GM20000 (cell line): Measurements from ENCODE around the gene ERI2.

Experiments
- DNase-seq: peaks from one replicate; pipeline ENCODE4 v3.0.0; 2012; ENCODE audit warnings: low spot score
- CTCF ChIP-seq: IDR thresholded peaks from 2 replicates; pipeline ENCODE4 v1.5.1; 2012; ENCODE audit warnings: mild to moderate bottlenecking, control low read depth; ENCODE audit errors: extremely low read depth, missing control alignments

ERI2 gene

DNA sequence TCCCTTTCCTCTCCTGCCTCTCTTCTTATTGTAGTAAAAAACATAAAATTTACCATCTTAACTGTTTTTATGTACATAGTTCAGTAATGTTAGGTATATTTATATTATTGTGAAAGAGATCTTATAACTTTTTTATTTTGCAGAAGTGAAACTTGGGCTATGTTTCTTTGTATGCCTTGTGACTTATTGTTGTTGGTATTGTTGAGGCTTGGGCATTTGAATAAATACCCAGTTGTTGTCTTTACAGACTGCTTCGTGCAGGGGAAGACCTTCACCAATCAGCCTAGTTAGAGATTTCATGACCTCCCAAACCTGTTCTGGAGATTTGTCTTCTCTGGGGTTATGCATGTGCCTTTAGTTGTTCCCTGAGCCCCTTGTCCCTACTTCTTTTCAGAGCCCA, 32.0 kb upstream of the ERI2 start:
- no peak for TF ChIP-seq CTCF
- DNase-seq: no peak

DNA sequence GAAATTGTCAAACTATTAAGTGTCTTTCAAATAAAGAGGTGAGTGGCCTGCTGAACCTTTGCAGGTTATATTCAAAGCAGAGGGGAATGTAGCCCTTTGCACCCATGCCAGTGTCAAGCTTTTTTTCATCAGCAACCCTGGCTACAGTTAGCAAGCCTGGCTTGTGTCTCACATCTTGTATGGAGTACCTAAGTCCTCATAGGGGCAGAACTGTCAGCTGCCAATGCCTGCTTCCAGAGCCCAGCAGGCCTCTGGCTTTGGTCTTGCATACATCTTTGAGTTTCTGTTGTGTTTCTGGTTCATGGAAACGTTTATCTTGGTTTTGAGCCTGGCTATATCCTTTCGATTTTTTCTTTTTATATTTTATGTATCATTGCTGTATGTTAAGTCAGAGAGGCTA, 26.8 kb upstream of the ERI2 start:
- no peak for DNase-seq
- no peak for TF ChIP-seq CTCF

GRCh38 chr16:20830372-20830771, 24.1 kb upstream of the ERI2 start:
- DNase-seq: no peak
- TF ChIP-seq CTCF: no peak

- DNase-seq: no peak
- no peak for TF ChIP-seq CTCF
These were observed 23.3 kb upstream of the ERI2 start for GRCh38 chr16:20829536-20829935.

GRCh38 chr16:20826039-20826566, 19.8 kb upstream of the ERI2 start:
- no peak for DNase-seq
- no peak for TF ChIP-seq CTCF

DNA sequence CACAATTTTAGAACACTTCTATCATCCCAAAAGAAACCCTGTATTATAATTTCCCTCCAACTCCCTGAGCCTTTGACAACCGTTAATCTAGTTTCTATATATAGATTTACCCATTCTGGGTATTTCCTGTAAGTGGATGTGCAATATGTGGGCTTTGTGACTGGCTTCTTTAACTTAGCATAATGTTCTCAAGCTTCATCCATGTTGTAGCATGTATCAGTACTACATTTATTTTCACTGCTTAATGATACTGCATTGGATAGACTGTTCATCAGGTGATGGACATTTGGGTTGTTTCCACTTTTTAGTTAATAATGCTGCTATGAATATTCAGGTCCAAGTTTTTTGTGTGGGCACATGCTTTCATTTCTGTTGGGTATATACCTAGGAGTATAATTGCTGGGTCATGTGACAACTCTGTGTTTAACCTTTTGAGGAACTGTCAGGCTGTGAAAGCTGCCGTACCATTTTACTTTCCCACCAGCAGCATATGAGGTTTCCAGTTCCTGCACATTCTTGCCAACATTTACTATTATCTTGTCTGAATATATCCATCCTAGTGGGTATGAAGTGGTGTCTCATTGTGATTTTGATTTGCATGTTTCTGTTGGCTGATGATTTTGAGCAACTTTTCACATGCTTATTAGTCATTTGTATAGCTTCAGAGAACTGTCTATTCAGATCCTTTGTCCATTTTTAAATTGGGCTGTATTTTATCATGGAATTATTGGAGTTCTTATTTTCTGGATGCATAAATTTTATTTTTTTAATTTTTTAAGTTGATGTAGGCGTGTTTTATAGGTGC, 16.5 kb upstream of the ERI2 start:
- TF ChIP-seq CTCF: no peak

DNA sequence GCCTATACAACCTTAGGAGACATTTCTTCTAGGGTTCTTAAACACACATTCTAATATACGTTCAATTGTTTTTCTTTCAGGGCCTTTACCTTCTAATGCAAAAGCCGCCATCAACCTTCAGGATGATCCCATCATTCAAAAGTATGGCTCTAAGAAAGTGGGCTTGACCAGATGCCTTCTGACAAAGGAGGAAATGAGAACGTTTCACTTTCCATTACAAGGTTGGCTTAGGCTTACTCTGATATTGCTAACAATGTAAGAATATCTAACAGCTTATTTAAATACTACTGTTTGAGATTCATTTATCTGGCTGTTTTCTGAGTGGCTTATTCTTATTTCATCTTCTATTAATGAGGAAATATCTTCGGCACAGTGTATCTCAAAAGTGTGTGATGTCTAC, 15.4 kb upstream of the ERI2 start:
- DNase-seq: no peak
- TF ChIP-seq CTCF: no peak

More for the DNA sequence above, 16.5 kb upstream of the ERI2 start:
- no peak for DNase-seq
